ENCODE data around the gene CHP1. TPM values are rescaled to one million over a fixed set of nuclear protein-coding genes. Genes with fewer than 3 reads are reported as not detected.
"Not testable (repeated sequence)": the region's sequence is repeated elsewhere in the genome, so short reads cannot be mapped to it uniquely, and the experiment has no call there.

The CHP1 gene
- total RNA-seq, 1 donor from 2014 or later, result 77.0 TPM

- Mint-ChIP-seq H3K36me3 (ENCODE audit: low read depth) (peaks cover 7% of the 10 kb centered on the region), H3K4me1 (ENCODE audit: low read depth) (no peaks in the 10 kb centered on the region), H3K9me3 (ENCODE audit: low read depth) (no peaks in the 10 kb centered on the region), H3K27me3 (ENCODE audit: low read depth) (no peaks in the 10 kb centered on the region), H3K4me3 (ENCODE audit: unreplicated experiment) (no peak overlapping the region), H3K27ac (ENCODE audit: unreplicated experiment) (no peak overlapping the region)
- TF ChIP-seq CTCF (IDR thresholded peaks at IDR 0.05), result no peak
- DNase-seq (ENCODE audit: low spot score), result no peak
These were observed 70.5 kb downstream of the CHP1 start for GRCh38 chr15:41301587-41301986.

- no peak for TF ChIP-seq CTCF (IDR thresholded peaks at IDR 0.05)
- H3K36me3 Mint-ChIP-seq (ENCODE audit: low read depth), result peaks cover 1% of the 10 kb centered on the region
- no peak overlapping the region for H3K27ac Mint-ChIP-seq (ENCODE audit: unreplicated experiment)
- H3K27me3 Mint-ChIP-seq (ENCODE audit: low read depth), result no peaks in the 10 kb centered on the region
- no peak for DNase-seq (ENCODE audit: low spot score)
- no peak overlapping the region for H3K4me3 Mint-ChIP-seq (ENCODE audit: unreplicated experiment)
- no peaks in the 10 kb centered on the region for H3K9me3 Mint-ChIP-seq (ENCODE audit: low read depth)
- no peaks in the 10 kb centered on the region for H3K4me1 Mint-ChIP-seq (ENCODE audit: low read depth)
These were observed 73.2 kb downstream of the CHP1 start for GRCh38 chr15:41304149-41304770.

GRCh38 chr15:41307679-41308078 lies 76.6 kb downstream of the CHP1 start:
- Mint-ChIP-seq H3K36me3 (ENCODE audit: low read depth) (no peaks in the 10 kb centered on the region), H3K4me3 (ENCODE audit: unreplicated experiment) (no peak overlapping the region), H3K4me1 (ENCODE audit: low read depth) (no peaks in the 10 kb centered on the region), H3K9me3 (ENCODE audit: low read depth) (no peaks in the 10 kb centered on the region), H3K27ac (ENCODE audit: unreplicated experiment) (no peak overlapping the region), H3K27me3 (ENCODE audit: low read depth) (no peaks in the 10 kb centered on the region)
- DNase-seq (ENCODE audit: low spot score), result no peak
- no peak for TF ChIP-seq CTCF (IDR thresholded peaks at IDR 0.05)

GRCh38 chr15:41309226-41309905 lies 78.3 kb downstream of the CHP1 start:
- Mint-ChIP-seq H3K27ac (ENCODE audit: unreplicated experiment) (no peak overlapping the region), H3K27me3 (ENCODE audit: low read depth) (no peaks in the 10 kb centered on the region), H3K4me1 (ENCODE audit: low read depth) (no peaks in the 10 kb centered on the region), H3K4me3 (ENCODE audit: unreplicated experiment) (no peak overlapping the region), H3K9me3 (ENCODE audit: low read depth) (no peaks in the 10 kb centered on the region), H3K36me3 (ENCODE audit: low read depth) (no peaks in the 10 kb centered on the region)
- no peak for TF ChIP-seq CTCF (IDR thresholded peaks at IDR 0.05)
- DNase-seq (ENCODE audit: low spot score), result no peak

GRCh38 chr15:41320805-41321330 lies 89.8 kb downstream of the CHP1 start:
- H3K27me3 Mint-ChIP-seq (ENCODE audit: low read depth); H3K4me3 Mint-ChIP-seq (ENCODE audit: unreplicated experiment); H3K9me3 Mint-ChIP-seq (ENCODE audit: low read depth); H3K4me1 Mint-ChIP-seq (ENCODE audit: low read depth); H3K36me3 Mint-ChIP-seq (ENCODE audit: low read depth); DNase-seq (ENCODE audit: low spot score); H3K27ac Mint-ChIP-seq (ENCODE audit: unreplicated experiment): not testable (repeated sequence)
